ENCODE data around the gene CTSC.
A peak's percentile ranks its signal among the peaks of the same experiment; 100 is the strongest.

Gene CTSC

GRCh38 chr11:88337181-88337986 is at the start of gene CTSC:
Gene CTSC (minus strand): TSS chr11:88337736. CDS start chr11:88337672, 64 bp downstream.
- DNase-seq (ENCODE audit: low read depth in 2 of 2): peak; percentile 89 to 92

- no peak for DNase-seq (ENCODE audit: low read depth in 2 of 2)
Observed at GRCh38 chr11:88384669-88385005, 47.1 kb upstream of the CTSC start.

GRCh38 chr11:88384004-88384668 is 46.6 kb upstream of the CTSC start:
- no peak for DNase-seq (ENCODE audit: low read depth in 2 of 2)

- DNase-seq (ENCODE audit: low read depth in 2 of 2): no peak
Observed at GRCh38 chr11:88383447-88383846, 45.9 kb upstream of the CTSC start.

GRCh38 chr11:88379130-88379529 is 41.6 kb upstream of the CTSC start:
- no peak for DNase-seq (ENCODE audit: low read depth in 2 of 2)

- DNase-seq (ENCODE audit: low read depth in 2 of 2): no peak
Observed at GRCh38 chr11:88378422-88379066, 41.0 kb upstream of the CTSC start.

- no peak for DNase-seq (ENCODE audit: low read depth in 2 of 2)
Observed at GRCh38 chr11:88377646-88378045, 40.1 kb upstream of the CTSC start.

- no peak for DNase-seq (ENCODE audit: low read depth in 2 of 2)
Observed at GRCh38 chr11:88377144-88377543, 39.6 kb upstream of the CTSC start.

- no peak for DNase-seq (ENCODE audit: low read depth in 2 of 2)
Observed at GRCh38 chr11:88375927-88376470, 38.5 kb upstream of the CTSC start.

GRCh38 chr11:88370782-88371181 is 33.2 kb upstream of the CTSC start:
- no peak for DNase-seq (ENCODE audit: low read depth in 2 of 2)

GRCh38 chr11:88367310-88367709 is 29.8 kb upstream of the CTSC start:
- no peak for DNase-seq (ENCODE audit: low read depth in 2 of 2)

- DNase-seq (ENCODE audit: low read depth in 2 of 2): no peak
Observed at GRCh38 chr11:88363648-88364065, 26.1 kb upstream of the CTSC start.

- DNase-seq (ENCODE audit: low read depth in 2 of 2): no peak
Observed at GRCh38 chr11:88363004-88363403, 25.5 kb upstream of the CTSC start.

- no peak for DNase-seq (ENCODE audit: low read depth in 2 of 2)
Observed at GRCh38 chr11:88360141-88360540, 22.6 kb upstream of the CTSC start.

- DNase-seq (ENCODE audit: low read depth in 2 of 2): no peak
Observed at GRCh38 chr11:88359541-88359940, 22.0 kb upstream of the CTSC start.

GRCh38 chr11:88359114-88359513 is 21.6 kb upstream of the CTSC start:
- DNase-seq (ENCODE audit: low read depth in 2 of 2): no peak

GRCh38 chr11:88358040-88358431 is 20.5 kb upstream of the CTSC start:
- no peak for DNase-seq (ENCODE audit: low read depth in 2 of 2)

GRCh38 chr11:88357323-88358039 is 19.9 kb upstream of the CTSC start:
- no peak for DNase-seq (ENCODE audit: low read depth in 2 of 2)

- DNase-seq (ENCODE audit: low read depth in 2 of 2): no peak
Observed at GRCh38 chr11:88355887-88356286, 18.4 kb upstream of the CTSC start.

GRCh38 chr11:88354912-88355311 is 17.4 kb upstream of the CTSC start:
- no peak for DNase-seq (ENCODE audit: low read depth in 2 of 2)

GRCh38 chr11:88353835-88354496 is 16.4 kb upstream of the CTSC start:
- DNase-seq (ENCODE audit: low read depth in 2 of 2): no peak
